Activated T-cell treated with anti-CD3 and anti-CD28 coated beads, Interleukin-2, amount 50 U/mL, for 24 hours (primary cell): Measurements from ENCODE around the gene ECM1.
A peak's percentile ranks its signal among the peaks of the same experiment; 100 is the strongest.

ENCODE experiments used
- DNase-seq: peaks from one replicate; pipeline ENCODE4 v3.0.0-alpha.2; 2020
- H3K27ac Mint-ChIP-seq: 2 replicates; pipeline ENCODE4 v1.8.0; 2020; ENCODE audit warnings: mild to moderate bottlenecking, mixed read lengths
- H3K27me3 Mint-ChIP-seq: 2 replicates; pipeline ENCODE4 v1.8.0; 2020; ENCODE audit warnings: mixed read lengths
- H3K36me3 Mint-ChIP-seq: 2 replicates; pipeline ENCODE4 v1.8.0; 2020; ENCODE audit warnings: low read depth, mixed read lengths
- H3K4me1 Mint-ChIP-seq: 2 replicates; pipeline ENCODE4 v1.8.0; 2020; ENCODE audit warnings: low read depth, mixed read lengths
- H3K4me3 Mint-ChIP-seq: 2 replicates; pipeline ENCODE4 v1.8.0; 2020; ENCODE audit warnings: mild to moderate bottlenecking, moderate library complexity, mixed read lengths
- H3K9me3 Mint-ChIP-seq: 2 replicates; pipeline ENCODE4 v1.8.0; 2020; ENCODE audit warnings: mixed read lengths

ECM1 gene

GRCh38 chr1:150486966-150487762 is 20.7 kb upstream of the ECM1 start, which contains the start of gene TARS2:
TSS of gene TARS2 (plus strand) at chr1:150487419. CDS start at chr1:150487451, 32 bp downstream.
- H3K9me3 Mint-ChIP-seq, result no peaks in the 10 kb centered on the region
- peaks cover 45% of the 10 kb centered on the region for H3K36me3 Mint-ChIP-seq
- H3K4me1 Mint-ChIP-seq, result peaks cover 23% of the 10 kb centered on the region
- peak within 1 kb of the TSS; percentile 95 for H3K4me3 Mint-ChIP-seq
- no peaks in the 10 kb centered on the region for H3K27me3 Mint-ChIP-seq
- peak; percentile 90 for DNase-seq
- H3K27ac Mint-ChIP-seq, result peak within 1 kb of the TSS; percentile 97

GRCh38 chr1:150487763-150488115 is 20.2 kb upstream of the ECM1 start:
- peak overlapping the region; percentile 95 for H3K4me3 Mint-ChIP-seq
- peaks cover 50% of the 10 kb centered on the region for H3K36me3 Mint-ChIP-seq
- DNase-seq, result no peak
- no peaks in the 10 kb centered on the region for H3K9me3 Mint-ChIP-seq
- H3K27ac Mint-ChIP-seq, result peak overlapping the region; percentile 97
- no peaks in the 10 kb centered on the region for H3K27me3 Mint-ChIP-seq
- H3K4me1 Mint-ChIP-seq, result peaks cover 23% of the 10 kb centered on the region

GRCh38 chr1:150493175-150493574 is 14.7 kb upstream of the ECM1 start:
- Mint-ChIP-seq H3K9me3 (no peaks in the 10 kb centered on the region), H3K27me3 (no peaks in the 10 kb centered on the region), H3K4me3 (no peak overlapping the region), H3K4me1 (peaks cover 9% of the 10 kb centered on the region), H3K36me3 (peaks cover 79% of the 10 kb centered on the region), H3K27ac (no peak overlapping the region)
- no peak for DNase-seq

- no peak for DNase-seq
- H3K9me3 Mint-ChIP-seq, result no peaks in the 10 kb centered on the region
- H3K27me3 Mint-ChIP-seq, result no peaks in the 10 kb centered on the region
- no peak overlapping the region for H3K27ac Mint-ChIP-seq
- H3K4me3 Mint-ChIP-seq, result no peak overlapping the region
- H3K4me1 Mint-ChIP-seq, result no peaks in the 10 kb centered on the region
- peaks cover 70% of the 10 kb centered on the region for H3K36me3 Mint-ChIP-seq
Measured at GRCh38 chr1:150498342-150498741, 9.6 kb upstream of the ECM1 start.

GRCh38 chr1:150505431-150505830 is 2.5 kb upstream of the ECM1 start:
- DNase-seq, result no peak
- Mint-ChIP-seq H3K9me3 (no peaks in the 10 kb centered on the region), H3K27me3 (no peaks in the 10 kb centered on the region), H3K27ac (no peak overlapping the region), H3K36me3 (peaks cover 62% of the 10 kb centered on the region), H3K4me1 (peaks cover 5% of the 10 kb centered on the region), H3K4me3 (no peak overlapping the region)

- H3K36me3 Mint-ChIP-seq, result peaks cover 47% of the 10 kb centered on the region
- no peaks in the 10 kb centered on the region for H3K9me3 Mint-ChIP-seq
- no peak for DNase-seq
- H3K27ac Mint-ChIP-seq, result no peak overlapping the region
- no peak overlapping the region for H3K4me3 Mint-ChIP-seq
- H3K27me3 Mint-ChIP-seq, result no peaks in the 10 kb centered on the region
- peaks cover 7% of the 10 kb centered on the region for H3K4me1 Mint-ChIP-seq
Measured at GRCh38 chr1:150508982-150509381, 1.1 kb downstream of the ECM1 start.

GRCh38 chr1:150511551-150511950 is 3.6 kb downstream of the ECM1 start:
- peaks cover 17% of the 10 kb centered on the region for H3K4me1 Mint-ChIP-seq
- no peak overlapping the region for H3K27ac Mint-ChIP-seq
- no peaks in the 10 kb centered on the region for H3K9me3 Mint-ChIP-seq
- H3K36me3 Mint-ChIP-seq, result peaks cover 23% of the 10 kb centered on the region
- no peak for DNase-seq
- no peak overlapping the region for H3K4me3 Mint-ChIP-seq
- no peaks in the 10 kb centered on the region for H3K27me3 Mint-ChIP-seq

- H3K36me3 Mint-ChIP-seq, result peaks cover 17% of the 10 kb centered on the region
- DNase-seq, result no peak
- H3K27me3 Mint-ChIP-seq, result no peaks in the 10 kb centered on the region
- H3K4me3 Mint-ChIP-seq, result no peak overlapping the region
- no peaks in the 10 kb centered on the region for H3K9me3 Mint-ChIP-seq
- peaks cover 20% of the 10 kb centered on the region for H3K4me1 Mint-ChIP-seq
- no peak overlapping the region for H3K27ac Mint-ChIP-seq
Measured at GRCh38 chr1:150511985-150512660, 4.2 kb downstream of the ECM1 start.

GRCh38 chr1:150512846-150513245 is 4.9 kb downstream of the ECM1 start:
- H3K4me1 Mint-ChIP-seq, result peaks cover 18% of the 10 kb centered on the region
- no peaks in the 10 kb centered on the region for H3K27me3 Mint-ChIP-seq
- no peaks in the 10 kb centered on the region for H3K9me3 Mint-ChIP-seq
- no peak overlapping the region for H3K4me3 Mint-ChIP-seq
- no peak overlapping the region for H3K27ac Mint-ChIP-seq
- no peak for DNase-seq
- H3K36me3 Mint-ChIP-seq, result peaks cover 13% of the 10 kb centered on the region

- no peak overlapping the region for H3K27ac Mint-ChIP-seq
- no peak for DNase-seq
- no peak overlapping the region for H3K4me3 Mint-ChIP-seq
- H3K36me3 Mint-ChIP-seq, result peaks cover 8% of the 10 kb centered on the region
- H3K4me1 Mint-ChIP-seq, result peaks cover 16% of the 10 kb centered on the region
- H3K9me3 Mint-ChIP-seq, result no peaks in the 10 kb centered on the region
- no peaks in the 10 kb centered on the region for H3K27me3 Mint-ChIP-seq
Measured at GRCh38 chr1:150513351-150513791, 5.5 kb downstream of the ECM1 start.

GRCh38 chr1:150514260-150514659 is 6.4 kb downstream of the ECM1 start:
- Mint-ChIP-seq H3K36me3 (peaks cover 8% of the 10 kb centered on the region), H3K27me3 (no peaks in the 10 kb centered on the region), H3K4me1 (peaks cover 16% of the 10 kb centered on the region), H3K9me3 (no peaks in the 10 kb centered on the region), H3K27ac (no peak overlapping the region), H3K4me3 (peak overlapping the region; percentile 88)
- DNase-seq, result no peak

- Mint-ChIP-seq H3K9me3 (no peaks in the 10 kb centered on the region), H3K4me3 (peak overlapping the region; percentile 88), H3K27ac (peak overlapping the region; percentile 87)
Measured at GRCh38 chr1:150514913-150515327, 7.0 kb downstream of the ECM1 start.

GRCh38 chr1:150515328-150516049 is 7.6 kb downstream of the ECM1 start, which contains the start of gene FALEC:
TSS of gene FALEC (plus strand) at chr1:150515752.
- Mint-ChIP-seq H3K27ac (peak within 1 kb of the TSS; percentile 87), H3K36me3 (peaks cover 8% of the 10 kb centered on the region), H3K4me3 (peak within 1 kb of the TSS; percentile 88), H3K27me3 (no peaks in the 10 kb centered on the region), H3K4me1 (peaks cover 16% of the 10 kb centered on the region), H3K9me3 (no peaks in the 10 kb centered on the region)
- DNase-seq, result peak; percentile 95

More at GRCh38 chr1:150514913-150515327, 7.0 kb downstream of the ECM1 start:
- peaks cover 8% of the 10 kb centered on the region for H3K36me3 Mint-ChIP-seq
- H3K4me1 Mint-ChIP-seq, result peaks cover 16% of the 10 kb centered on the region
- no peaks in the 10 kb centered on the region for H3K27me3 Mint-ChIP-seq
- DNase-seq, result no peak

GRCh38 chr1:150516050-150516591 is 8.2 kb downstream of the ECM1 start:
- peaks cover 8% of the 10 kb centered on the region for H3K36me3 Mint-ChIP-seq
- peak overlapping the region; percentile 87 for H3K27ac Mint-ChIP-seq
- no peak for DNase-seq
- H3K9me3 Mint-ChIP-seq, result no peaks in the 10 kb centered on the region
- H3K4me3 Mint-ChIP-seq, result peak overlapping the region; percentile 88
- peaks cover 16% of the 10 kb centered on the region for H3K4me1 Mint-ChIP-seq
- no peaks in the 10 kb centered on the region for H3K27me3 Mint-ChIP-seq
